Type B pancreatic cell (in vitro differentiated cells): Measurements from ENCODE around the gene LRRC41. TPM values are rescaled to one million over a fixed set of nuclear protein-coding genes. Genes with fewer than 3 reads are reported as not detected.
"Not testable (repeated sequence)": the region's sequence is repeated elsewhere in the genome, so short reads cannot be mapped to it uniquely, and the experiment has no call there.

ENCODE experiments used
- DNase-seq: peaks from one replicate; pipeline ENCODE4 v3.0.0; 2021; ENCODE audit warnings: mixed read lengths; ENCODE audit not compliant: unreplicated experiment; ENCODE audit errors: extremely low spot score
- H3K27ac Mint-ChIP-seq: 2 replicates; pipeline ENCODE4 v1.8.0; 2021; ENCODE audit warnings: mild to moderate bottlenecking, mixed read lengths
- H3K27me3 Mint-ChIP-seq: 2 replicates; pipeline ENCODE4 v1.8.0; 2021; ENCODE audit warnings: mixed read lengths
- H3K36me3 Mint-ChIP-seq: 2 replicates; pipeline ENCODE4 v1.8.0; 2021; ENCODE audit warnings: mixed read lengths
- H3K4me1 Mint-ChIP-seq: one replicate; pipeline ENCODE4 v1.8.0; 2021; ENCODE audit warnings: mixed read lengths; ENCODE audit not compliant: unreplicated experiment
- H3K4me3 Mint-ChIP-seq: 2 replicates; pipeline ENCODE4 v1.8.0; 2021; ENCODE audit warnings: mild to moderate bottlenecking, mixed read lengths
- H3K9me3 Mint-ChIP-seq: 2 replicates; pipeline ENCODE4 v1.8.0; 2021; ENCODE audit warnings: mixed read lengths
- total RNA-seq: library from RNA; stranded (reverse); gene quantifications from 2 replicates; pipeline ENCODE4 v1.2.1, GENCODE V29; 2021; ENCODE audit warnings: low replicate concordance
- TF ChIP-seq, protein P1 (sequence below): fragments of 200-600 bp; sonication (generic); conservative IDR thresholded peaks from 2 replicates; pipeline ENCODE4 v1.5.0; 2021; ENCODE audit warnings: antibody characterized with exemption, mild to moderate bottlenecking

Gene LRRC41
- total RNA-seq, 1 donor from 2014 or later = 89.9 TPM

DNA sequence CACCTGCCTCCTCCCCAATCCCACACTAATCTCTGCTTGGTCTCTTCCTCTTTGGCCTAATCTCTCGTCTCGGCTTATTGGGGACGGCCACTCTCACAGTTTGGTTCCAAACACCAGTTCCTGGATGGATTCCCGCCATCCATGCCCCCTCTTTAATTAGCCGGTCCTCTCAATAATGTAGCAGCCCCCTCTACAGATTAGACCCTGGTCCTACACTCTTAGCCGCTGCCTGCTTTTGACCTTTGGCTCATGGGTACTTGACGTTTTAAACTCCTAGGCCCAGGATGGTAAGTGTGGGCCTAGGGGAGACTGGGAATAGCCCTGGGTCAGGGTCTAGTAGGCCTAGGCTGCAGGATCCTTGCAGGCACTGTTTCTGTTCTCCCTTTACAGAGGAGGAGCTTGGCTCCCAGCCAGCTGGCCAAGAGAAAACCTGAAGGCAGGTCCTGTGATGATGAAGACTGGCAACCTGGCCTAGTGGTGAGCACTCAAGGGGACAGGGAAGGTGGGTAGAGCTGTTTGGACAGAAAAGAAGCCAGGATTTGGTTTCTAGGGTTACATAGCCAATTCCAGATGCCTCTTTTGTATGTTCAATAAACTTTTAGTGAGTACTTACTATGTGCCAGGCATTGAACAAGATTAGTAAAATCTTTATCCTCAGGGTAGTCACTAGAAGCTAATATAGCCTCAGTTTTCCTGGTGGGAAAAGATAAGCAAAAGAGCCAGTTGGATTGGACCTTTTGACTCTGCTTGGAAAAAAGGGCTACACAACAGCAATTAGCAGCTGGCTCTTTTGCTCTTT lies 55.1 kb downstream of the LRRC41 start:
- Mint-ChIP-seq H3K27ac (peak overlapping the region; percentile 96), H3K9me3 (no peaks in the 10 kb centered on the region), H3K4me3 (peak overlapping the region; percentile 97), H3K27me3 (no peaks in the 10 kb centered on the region), H3K4me1 (peaks cover 15% of the 10 kb centered on the region), H3K36me3 (peaks cover 10% of the 10 kb centered on the region)
- TF ChIP-seq, protein P1, sequence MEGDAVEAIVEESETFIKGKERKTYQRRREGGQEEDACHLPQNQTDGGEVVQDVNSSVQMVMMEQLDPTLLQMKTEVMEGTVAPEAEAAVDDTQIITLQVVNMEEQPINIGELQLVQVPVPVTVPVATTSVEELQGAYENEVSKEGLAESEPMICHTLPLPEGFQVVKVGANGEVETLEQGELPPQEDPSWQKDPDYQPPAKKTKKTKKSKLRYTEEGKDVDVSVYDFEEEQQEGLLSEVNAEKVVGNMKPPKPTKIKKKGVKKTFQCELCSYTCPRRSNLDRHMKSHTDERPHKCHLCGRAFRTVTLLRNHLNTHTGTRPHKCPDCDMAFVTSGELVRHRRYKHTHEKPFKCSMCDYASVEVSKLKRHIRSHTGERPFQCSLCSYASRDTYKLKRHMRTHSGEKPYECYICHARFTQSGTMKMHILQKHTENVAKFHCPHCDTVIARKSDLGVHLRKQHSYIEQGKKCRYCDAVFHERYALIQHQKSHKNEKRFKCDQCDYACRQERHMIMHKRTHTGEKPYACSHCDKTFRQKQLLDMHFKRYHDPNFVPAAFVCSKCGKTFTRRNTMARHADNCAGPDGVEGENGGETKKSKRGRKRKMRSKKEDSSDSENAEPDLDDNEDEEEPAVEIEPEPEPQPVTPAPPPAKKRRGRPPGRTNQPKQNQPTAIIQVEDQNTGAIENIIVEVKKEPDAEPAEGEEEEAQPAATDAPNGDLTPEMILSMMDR = peak; percentile 56
- no peak for DNase-seq

DNA sequence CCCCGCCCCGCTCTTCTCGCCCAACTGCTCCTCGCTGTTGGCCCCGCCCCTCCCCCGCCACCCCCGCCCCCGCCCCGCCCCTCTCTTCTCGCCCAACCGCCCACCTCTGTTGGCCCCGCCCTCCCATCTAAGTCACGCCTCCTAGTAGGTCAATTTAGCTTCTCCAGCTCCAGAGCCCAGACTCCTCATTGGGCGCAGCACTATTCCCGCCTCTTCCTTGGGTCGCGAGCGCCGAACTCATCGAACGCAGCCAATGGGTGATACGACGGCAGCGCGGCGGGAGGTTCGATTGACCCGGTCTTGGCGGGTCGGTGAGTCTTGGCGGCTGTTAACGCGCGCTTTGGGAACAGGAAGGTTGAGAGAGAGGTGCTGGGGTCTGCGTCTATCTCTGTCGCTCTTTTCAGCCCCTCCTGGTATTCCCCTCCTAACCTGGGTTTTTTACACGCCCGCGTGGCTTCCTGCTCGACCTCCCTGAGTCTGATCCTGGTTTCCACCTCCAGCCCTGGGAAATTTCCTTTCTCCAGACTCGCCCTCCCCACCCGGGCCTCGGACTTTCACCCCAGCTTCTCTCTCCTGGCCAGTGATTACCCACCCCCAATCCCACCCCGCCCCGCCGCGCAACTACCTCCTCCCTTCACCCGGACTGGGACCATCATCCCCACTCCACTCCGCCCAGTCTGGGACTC lies 55.8 kb downstream of the LRRC41 start, which contains the start of gene RAD54L:
TSS of gene RAD54L (plus strand) at position 328 of the 686 bp plus-strand sequence. CDS start 643 bp downstream, outside the sequence.
- Mint-ChIP-seq H3K27me3 (no peaks in the 10 kb centered on the region), H3K4me3 (peak within 1 kb of the TSS; percentile 97), H3K36me3 (peaks cover 9% of the 10 kb centered on the region), H3K4me1 (peaks cover 15% of the 10 kb centered on the region), H3K27ac (peak within 1 kb of the TSS; percentile 96), H3K9me3 (no peaks in the 10 kb centered on the region)
- TF ChIP-seq, protein P1 = no peak
- DNase-seq = peak; percentile 95

DNA sequence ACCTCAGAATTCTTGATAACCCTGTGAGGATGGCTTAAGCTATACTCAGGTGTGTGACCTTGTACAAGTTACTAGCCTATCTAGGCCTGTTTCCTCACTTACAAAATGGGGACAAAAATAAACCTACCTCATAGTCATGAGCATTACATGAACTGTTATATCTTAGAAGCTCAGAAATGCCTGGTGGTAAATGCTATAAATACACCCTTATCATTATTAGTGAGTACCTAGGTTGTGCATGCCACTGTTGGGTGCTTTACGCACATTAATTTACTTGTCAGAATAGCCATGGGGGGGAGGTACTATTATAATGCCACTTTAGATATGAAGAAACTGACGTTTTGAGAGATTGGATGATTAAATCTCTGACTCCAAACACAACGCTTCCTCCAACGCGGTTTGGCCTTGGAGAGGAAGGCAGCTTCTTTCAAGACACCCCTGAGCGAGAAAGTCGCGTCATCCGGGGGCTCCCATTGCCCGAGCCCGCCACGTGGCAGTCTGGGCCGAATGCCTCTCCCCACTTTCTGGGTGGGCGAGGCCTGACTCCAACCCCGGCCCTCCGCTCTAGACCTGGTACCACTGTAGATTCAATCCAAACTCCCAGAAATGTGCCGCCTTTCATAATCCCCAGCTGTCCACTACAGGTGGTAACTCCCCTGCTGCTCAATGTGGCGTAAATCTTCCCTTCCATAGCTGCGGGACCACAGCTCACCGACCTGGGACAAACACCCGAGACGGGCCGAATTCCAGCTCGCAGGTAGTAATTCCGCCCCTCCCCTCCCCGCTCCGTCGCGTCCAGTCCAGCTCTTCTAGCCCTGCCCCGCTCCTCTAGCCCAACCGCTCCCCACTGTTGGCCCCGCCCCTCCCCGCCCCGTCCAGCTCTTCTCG lies 56.6 kb downstream of the LRRC41 start:
- TF ChIP-seq, protein P1 = peak; percentile 24
- peak; percentile 76 for DNase-seq
- H3K4me1 Mint-ChIP-seq = peaks cover 15% of the 10 kb centered on the region
- H3K27me3 Mint-ChIP-seq = no peaks in the 10 kb centered on the region
- peak overlapping the region; percentile 96 for H3K27ac Mint-ChIP-seq
- peak overlapping the region; percentile 97 for H3K4me3 Mint-ChIP-seq
- H3K9me3 Mint-ChIP-seq = no peaks in the 10 kb centered on the region
- H3K36me3 Mint-ChIP-seq = peaks cover under 1% of the 10 kb centered on the region

DNA sequence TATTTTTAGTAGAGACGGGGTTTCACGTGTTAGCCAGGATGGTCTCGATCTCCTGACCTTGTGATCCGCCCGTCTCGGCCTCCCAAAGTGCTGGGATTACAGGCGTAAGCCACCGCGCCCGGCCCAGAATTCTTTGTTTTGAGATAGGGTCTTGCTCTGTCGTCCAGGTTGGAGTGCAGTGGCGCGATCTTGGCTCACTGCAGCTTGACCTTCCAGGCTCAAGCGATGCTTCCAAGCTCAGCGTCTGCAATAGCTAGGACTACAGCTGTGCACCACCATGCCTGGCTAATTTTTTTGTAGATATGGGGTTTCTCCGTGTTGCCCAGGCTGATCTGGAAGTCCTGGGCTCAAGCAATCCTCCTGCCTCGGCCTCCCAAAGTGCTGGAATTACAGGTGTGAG lies 57.3 kb downstream of the LRRC41 start:
- H3K27me3 Mint-ChIP-seq, H3K4me3 Mint-ChIP-seq, H3K9me3 Mint-ChIP-seq, H3K36me3 Mint-ChIP-seq, DNase-seq: not testable (repeated sequence)
- peak overlapping the region; percentile 96 for H3K27ac Mint-ChIP-seq
- H3K4me1 Mint-ChIP-seq = peaks cover 15% of the 10 kb centered on the region

DNA sequence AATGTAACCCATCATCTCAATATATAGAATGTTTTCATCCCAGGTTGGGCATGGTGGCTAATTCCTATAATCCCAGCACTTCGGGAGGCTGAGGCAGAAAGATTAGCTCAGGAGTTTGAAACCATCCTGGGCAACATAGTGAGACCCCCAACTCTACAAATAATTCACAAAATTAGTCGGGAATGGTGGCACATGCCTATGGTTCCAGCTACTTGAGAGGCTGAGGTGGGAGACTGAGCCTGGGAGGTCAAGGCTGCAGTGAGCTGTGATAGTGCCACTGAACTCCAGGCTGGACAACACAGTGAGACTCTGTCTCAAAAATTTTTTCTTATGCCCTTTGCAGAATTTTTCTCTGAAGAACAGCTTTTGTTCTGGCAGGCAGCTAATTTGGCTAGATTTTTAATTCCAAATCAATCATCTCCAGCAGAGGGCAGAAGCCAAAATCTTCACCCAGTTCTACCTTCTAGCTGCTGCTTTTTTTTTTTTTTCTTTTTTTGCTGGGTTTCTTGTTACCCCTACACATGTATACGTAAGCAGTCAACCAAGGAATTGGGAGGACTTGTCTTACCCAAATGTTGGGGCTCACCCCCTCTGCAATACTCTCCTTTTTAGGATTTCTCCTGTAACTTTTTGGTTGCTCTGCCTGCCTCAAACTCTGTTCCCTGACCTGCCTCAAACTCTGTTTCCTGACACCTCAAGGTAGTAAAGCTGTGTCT lies 58.6 kb downstream of the LRRC41 start:
- Mint-ChIP-seq H3K36me3 (no peaks in the 10 kb centered on the region), H3K9me3 (no peaks in the 10 kb centered on the region), H3K27me3 (no peaks in the 10 kb centered on the region), H3K4me1 (peaks cover 15% of the 10 kb centered on the region), H3K27ac (no peak overlapping the region), H3K4me3 (no peak overlapping the region)
- TF ChIP-seq, protein P1 = peak; percentile 57
- no peak for DNase-seq

DNA sequence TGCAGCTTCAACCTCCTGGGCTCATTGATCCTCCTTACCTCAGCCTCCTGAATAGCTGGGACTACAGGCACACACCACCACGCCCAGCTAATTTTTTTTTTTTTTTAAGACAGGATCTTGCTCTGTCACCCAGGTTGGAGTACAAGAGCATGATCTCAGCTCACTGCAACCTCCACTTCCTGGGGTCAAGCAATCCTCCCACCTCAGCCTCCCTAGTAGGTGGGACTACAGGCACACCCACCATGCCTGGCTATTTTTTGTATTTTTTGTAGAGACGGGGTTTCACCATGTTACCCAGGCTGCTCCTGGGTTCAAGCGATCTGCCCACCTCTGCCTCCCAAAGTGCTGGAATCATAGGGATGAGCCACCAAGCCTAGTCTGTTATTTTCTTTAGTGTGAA lies 59.6 kb downstream of the LRRC41 start:
- not testable (repeated sequence) for H3K9me3 Mint-ChIP-seq, H3K36me3 Mint-ChIP-seq, H3K27me3 Mint-ChIP-seq, DNase-seq, H3K27ac Mint-ChIP-seq, H3K4me3 Mint-ChIP-seq
- H3K4me1 Mint-ChIP-seq = peaks cover 15% of the 10 kb centered on the region
